Stimulated activated CD4-positive, alpha-beta T cell treated with anti-CD3 and anti-CD28 coated beads, TNF-alpha, amount 100 ng/mL, for 24 hours (primary cell): ENCODE measurements around the gene SLC41A2.
"Not testable (repeated sequence)": the region's sequence is repeated elsewhere in the genome, so short reads cannot be mapped to it uniquely, and the experiment has no call there.

Source experiments
- DNase-seq, 3 experiments: peaks; one replicate each; pipeline ENCODE4 v3.0.0-alpha.2; 2020; ENCODE audit warnings: low read depth in 3 of 3

Gene SLC41A2

DNA sequence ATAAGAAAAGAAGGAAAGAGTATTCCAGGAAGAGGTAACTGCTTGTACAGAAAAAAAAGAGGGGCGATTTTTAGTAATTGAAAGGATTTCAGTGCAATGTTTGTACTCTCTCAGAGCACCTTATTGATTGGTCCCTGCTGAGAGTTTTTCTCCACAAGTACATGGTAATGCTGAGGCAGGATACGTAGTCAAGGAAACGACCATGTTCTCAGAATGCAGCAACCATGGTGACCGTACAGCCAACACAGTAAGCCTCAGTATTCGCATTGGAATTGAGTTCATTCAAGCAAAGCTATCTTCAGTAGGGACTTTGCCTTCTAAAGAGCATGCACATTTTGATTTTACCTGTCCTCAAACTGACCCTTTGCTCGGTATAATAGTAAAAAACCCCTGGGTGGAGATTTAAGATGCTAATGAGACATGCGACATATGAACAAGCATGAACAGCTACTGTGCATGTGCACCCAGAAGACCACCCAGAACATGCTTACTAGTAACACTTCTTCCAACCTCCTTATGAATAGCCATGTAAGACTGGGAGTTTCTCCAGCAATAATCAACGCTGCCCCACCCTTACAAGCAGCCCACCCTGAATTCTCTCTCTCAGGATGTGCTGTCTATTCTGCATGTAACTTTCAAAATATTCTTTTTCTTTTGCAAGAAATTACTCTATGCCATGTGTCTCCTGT, 6.2 kb upstream of the SLC41A2 start:
- DNase-seq: no peak

DNA sequence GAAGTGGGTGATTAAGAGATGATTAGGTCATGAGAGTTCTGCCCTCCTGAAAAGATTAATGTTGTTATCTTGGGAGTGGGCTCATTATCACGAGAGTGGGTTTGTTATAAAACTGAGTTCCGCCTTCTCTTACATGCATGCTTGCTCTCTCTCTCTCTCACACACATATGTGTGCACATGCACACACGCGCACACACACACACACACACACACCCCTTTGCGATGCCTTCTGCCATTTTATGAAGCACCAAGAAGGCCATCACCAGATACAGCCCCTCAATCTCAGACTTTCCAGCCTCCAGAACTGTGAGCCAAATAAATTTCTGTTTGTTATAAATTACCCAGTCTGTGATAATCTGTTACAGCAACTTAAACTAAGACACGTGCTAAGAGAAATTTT, 5.7 kb upstream of the SLC41A2 start:
- no peak for DNase-seq

DNA sequence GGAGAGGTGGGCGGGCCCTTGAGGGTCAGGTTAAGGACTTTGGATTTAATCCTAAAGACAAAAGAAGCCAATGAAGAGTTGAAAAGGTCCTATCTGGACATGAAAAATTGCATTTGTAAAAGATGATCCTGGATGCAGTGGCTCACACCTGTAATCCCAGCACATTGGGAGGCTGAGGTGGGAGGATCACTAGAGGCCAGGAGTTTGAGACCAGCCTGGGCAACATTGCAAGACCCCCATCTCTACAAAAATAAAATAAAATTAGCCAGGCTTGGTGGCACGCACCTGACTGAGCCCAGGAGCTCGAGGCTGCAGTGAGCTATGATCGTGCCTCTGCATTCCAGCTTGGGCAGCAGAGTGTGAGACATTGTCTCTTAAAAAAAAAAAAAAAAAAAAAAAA, 2.4 kb upstream of the SLC41A2 start:
- DNase-seq: no peak

DNA sequence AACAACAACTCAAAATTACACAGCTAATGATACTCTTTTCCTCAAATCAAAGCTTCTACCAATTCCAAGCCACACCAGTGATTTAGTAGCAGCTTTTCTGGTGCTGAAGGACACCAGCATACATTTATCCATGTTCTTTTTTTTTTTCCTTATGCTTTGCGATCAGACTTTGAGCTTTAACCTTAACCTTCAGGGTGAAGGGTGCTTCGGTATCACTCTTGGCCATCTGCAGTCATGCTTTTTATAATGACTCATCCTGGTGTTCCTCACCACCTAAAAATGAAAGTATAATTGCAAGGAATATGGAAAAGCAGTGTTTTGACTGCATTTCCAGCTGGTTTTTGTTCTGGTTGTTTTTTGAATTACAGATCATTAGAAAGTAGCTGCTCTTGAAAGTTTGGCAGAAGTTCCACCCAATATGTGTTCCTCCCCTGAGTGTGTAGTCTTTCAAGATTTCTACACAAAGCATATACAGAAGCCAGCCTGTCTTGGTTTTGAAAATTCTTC, 1.3 kb upstream of the SLC41A2 start:
- no peak for DNase-seq

GRCh38 chr12:104958805-104959334, 780 bp upstream of the SLC41A2 start:
- no peak for DNase-seq

GRCh38 chr12:104957719-104958000, 430 bp downstream of the SLC41A2 start:
- peak in 1 of 3 experiments; percentile 12 for DNase-seq

- no peak for DNase-seq
Observed at GRCh38 chr12:104956870-104957718, 996 bp downstream of the SLC41A2 start.

DNA sequence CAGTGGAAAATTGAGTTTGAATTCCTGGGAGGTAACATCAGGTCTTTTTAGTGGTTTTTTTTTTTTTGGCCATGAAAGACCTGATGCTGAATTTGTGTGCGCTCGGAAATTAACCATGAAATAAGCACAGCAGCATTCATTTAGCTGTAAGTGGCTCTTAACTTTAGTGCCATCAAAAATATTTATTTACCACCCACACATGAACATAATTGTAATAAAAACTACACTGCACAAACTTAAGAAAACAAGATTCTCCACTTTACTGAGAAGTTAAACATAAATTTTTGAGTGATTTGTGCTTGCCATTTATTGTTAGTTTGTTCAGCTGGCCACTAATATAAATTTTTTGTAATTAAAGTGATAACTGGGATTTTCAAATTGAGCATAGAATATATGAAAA, 2.4 kb downstream of the SLC41A2 start:
- DNase-seq: no peak

DNA sequence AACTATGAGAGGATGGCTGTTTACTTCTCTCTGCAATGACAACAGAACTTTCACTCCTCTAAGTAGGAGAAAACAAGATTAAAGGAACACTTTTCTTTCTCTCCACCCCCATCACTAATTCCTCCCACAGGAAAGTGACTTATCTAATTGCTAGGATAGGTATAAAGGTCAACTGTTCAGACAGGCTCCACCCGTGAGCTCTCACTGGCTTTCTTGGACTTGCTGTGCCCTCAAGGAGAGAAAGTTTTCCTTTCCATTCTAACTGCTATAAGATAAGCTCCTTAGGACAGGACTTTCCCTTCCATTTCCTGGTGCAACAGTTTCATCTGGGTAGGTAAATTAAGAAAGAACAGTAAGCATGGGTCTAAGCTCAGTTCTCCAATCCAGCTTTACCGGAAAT, 4.8 kb downstream of the SLC41A2 start:
- no peak for DNase-seq

DNA sequence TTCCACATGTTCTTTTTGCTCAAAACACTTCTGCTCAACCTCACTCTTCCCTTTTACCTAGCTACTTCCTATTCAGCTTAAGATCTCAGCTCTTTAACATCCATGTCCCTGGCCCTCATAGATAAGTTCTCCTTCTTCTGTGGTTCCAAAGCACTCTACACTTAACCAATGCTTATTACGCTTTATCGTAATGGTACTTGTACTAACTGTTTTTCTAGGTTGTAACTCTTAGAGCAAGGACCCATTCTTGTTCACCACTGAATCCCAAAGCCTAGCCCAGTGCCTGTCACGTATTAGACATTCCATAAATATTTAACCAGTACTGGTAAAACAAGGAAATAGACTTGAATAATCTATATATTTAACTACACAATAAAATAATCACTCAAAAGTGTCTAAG, 5.3 kb downstream of the SLC41A2 start:
- no peak for DNase-seq

- DNase-seq: no peak
Observed at GRCh38 chr12:104951759-104952509, 6.2 kb downstream of the SLC41A2 start.

DNA sequence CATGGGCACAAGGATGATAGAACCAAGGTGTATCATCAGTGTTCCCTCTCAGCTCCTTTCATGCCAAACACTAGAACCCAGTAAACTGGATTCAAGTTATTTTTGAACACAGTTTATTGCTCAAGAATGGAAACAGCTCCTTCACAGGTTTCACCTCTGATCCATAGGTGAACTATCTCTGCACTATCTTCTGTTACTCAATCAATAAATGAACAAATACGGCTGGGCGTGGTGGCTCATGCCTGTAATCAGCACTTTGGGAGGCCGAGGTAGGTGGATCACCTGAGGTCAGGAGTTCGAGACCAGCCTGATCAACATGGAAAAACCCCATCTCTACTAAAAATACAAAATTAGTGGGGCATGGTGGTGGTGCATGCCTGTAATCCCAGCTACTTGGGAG, 9.4 kb downstream of the SLC41A2 start:
- DNase-seq: not testable (repeated sequence)

GRCh38 chr12:104944252-104944651, 13.8 kb downstream of the SLC41A2 start:
- no peak for DNase-seq

GRCh38 chr12:104943401-104943800, 14.7 kb downstream of the SLC41A2 start:
- not testable (repeated sequence) for DNase-seq

DNA sequence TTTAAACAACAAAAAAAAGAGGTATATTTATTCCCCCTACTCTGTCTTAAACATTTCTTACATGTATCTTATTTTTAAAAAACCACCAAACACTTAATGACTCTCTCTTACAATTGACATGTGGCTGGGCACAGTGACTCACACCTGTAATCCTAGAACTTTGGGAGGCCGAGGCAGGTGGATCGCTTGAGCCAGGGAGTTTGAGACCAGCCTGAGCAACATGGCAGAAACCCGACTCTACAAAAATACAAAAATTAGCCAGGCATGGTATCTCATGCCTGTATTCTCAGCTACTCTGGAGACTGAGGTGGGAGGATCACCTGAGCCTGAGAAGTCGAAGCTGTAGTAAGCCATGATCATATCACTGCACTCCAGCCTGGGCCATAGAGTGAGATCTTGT, 16.0 kb downstream of the SLC41A2 start:
- no peak for DNase-seq

DNA sequence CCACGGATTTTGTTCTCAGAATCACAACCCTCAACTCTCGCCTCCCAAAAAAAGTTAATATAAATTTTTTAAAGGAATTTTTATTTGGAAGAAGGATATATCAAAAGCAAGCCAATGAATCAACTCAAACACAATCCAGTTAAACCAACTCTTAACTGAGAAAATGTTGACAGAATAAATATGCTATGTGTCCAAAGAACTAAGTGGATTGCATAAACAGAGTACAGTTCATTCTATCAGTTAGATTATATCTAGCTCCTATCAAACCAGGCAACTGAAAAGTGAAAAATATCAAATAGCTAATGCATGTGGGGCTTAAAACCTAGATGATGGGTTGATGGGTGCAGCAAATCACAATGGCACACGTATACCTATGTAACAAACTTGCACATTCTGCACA, 16.6 kb downstream of the SLC41A2 start:
- no peak for DNase-seq

DNA sequence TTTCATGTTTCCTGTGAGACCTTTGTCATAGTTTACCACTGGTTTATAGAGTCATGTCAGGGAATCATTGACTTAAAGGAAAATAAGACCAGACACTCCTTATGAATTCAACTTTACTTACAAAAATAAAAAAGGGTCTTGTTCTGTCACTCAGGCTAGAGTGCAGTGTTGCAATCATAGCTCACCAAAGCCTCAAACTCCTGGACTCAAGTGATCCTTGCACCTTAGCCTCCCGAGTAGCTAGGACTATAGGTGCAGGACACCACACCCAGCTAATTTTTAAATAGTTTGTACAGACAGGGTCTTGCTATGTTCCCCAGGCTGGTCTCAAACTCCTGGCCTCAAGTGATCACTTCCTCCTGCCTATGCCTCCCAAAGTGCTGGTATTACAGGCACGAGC, 19.0 kb downstream of the SLC41A2 start:
- DNase-seq: no peak

GRCh38 chr12:104938371-104938770, 19.7 kb downstream of the SLC41A2 start:
- DNase-seq: no peak

GRCh38 chr12:104935886-104936285, 22.2 kb downstream of the SLC41A2 start:
- DNase-seq: no peak

GRCh38 chr12:104933778-104934177, 24.3 kb downstream of the SLC41A2 start:
- no peak for DNase-seq

DNA sequence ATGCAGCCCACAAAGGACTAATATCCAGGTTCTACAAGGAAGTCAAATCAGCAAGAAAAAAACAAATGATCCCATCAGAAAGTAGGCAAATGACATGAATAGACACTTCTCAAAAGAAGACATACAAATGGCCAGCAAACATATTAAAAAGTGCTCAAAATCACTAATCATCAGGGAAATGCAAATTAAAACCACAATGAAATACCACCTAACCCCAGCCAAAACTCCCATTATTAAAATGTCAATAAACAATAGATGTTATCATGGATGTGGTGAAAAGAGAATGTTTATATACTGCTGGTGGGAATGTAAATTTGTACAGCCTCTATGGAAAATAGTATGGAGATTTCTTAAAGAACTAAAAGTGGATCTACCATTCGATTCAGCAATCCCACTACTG, 25.0 kb downstream of the SLC41A2 start:
- DNase-seq: no peak
